CD4-positive, alpha-beta T cell treated with Interleukin-6 for 4 hours (primary cell): ENCODE data around the gene HHLA2.
"Not testable (repeated sequence)": the region's sequence is repeated elsewhere in the genome, so short reads cannot be mapped to it uniquely, and the experiment has no call there.

Experiments
- DNase-seq: peaks from one replicate; pipeline ENCODE4 v3.0.0-alpha.2; 2020; ENCODE audit warnings: mixed read lengths

Gene HHLA2

GRCh38 chr3:108345492-108346205, 49.3 kb downstream of the HHLA2 start:
- no peak for DNase-seq

- DNase-seq: no peak
Observed at GRCh38 chr3:108346301-108347227, 50.2 kb downstream of the HHLA2 start.

GRCh38 chr3:108352176-108352575, 55.8 kb downstream of the HHLA2 start:
- no peak for DNase-seq

GRCh38 chr3:108354562-108354961, 58.2 kb downstream of the HHLA2 start:
- no peak for DNase-seq

- no peak for DNase-seq
Observed at GRCh38 chr3:108357042-108357441, 60.7 kb downstream of the HHLA2 start.

GRCh38 chr3:108359011-108359410, 62.7 kb downstream of the HHLA2 start:
- DNase-seq: no peak

GRCh38 chr3:108376026-108376425, 79.7 kb downstream of the HHLA2 start:
- no peak for DNase-seq

- no peak for DNase-seq
Observed at GRCh38 chr3:108377384-108377783, 81.0 kb downstream of the HHLA2 start.

GRCh38 chr3:108378153-108378951, 82.0 kb downstream of the HHLA2 start:
- DNase-seq: no peak

GRCh38 chr3:108378952-108379342, 82.6 kb downstream of the HHLA2 start:
- DNase-seq: not testable (repeated sequence)

GRCh38 chr3:108380128-108380795, 83.9 kb downstream of the HHLA2 start:
- DNase-seq: no peak

- no peak for DNase-seq
Observed at GRCh38 chr3:108381529-108382140, 85.3 kb downstream of the HHLA2 start.

- DNase-seq: no peak
Observed at GRCh38 chr3:108383306-108383705, 87.0 kb downstream of the HHLA2 start.

- DNase-seq: no peak
Observed at GRCh38 chr3:108387063-108387462, 90.7 kb downstream of the HHLA2 start.

GRCh38 chr3:108388136-108389132, 92.1 kb downstream of the HHLA2 start:
- no peak for DNase-seq

GRCh38 chr3:108389372-108389771, 93.0 kb downstream of the HHLA2 start:
- no peak for DNase-seq

GRCh38 chr3:108391917-108392593, 95.7 kb downstream of the HHLA2 start:
- no peak for DNase-seq

- no peak for DNase-seq
Observed at GRCh38 chr3:108393128-108393900, 97.0 kb downstream of the HHLA2 start.

GRCh38 chr3:108394016-108394415, 97.7 kb downstream of the HHLA2 start:
- DNase-seq: no peak
